IMR-90 (cell line): ENCODE measurements around the gene CNTN3. TPM values are rescaled to one million over a fixed set of nuclear protein-coding genes. Genes with fewer than 3 reads are reported as not detected.
A peak's percentile ranks its signal among the peaks of the same experiment; 100 is the strongest.

Source experiments
- ATAC-seq: fragments of 200-7000 bp; cut with Tn5 transposase; 2 replicates; pipeline ENCODE4 v1.9.1; 2020; ENCODE audit warnings: low read depth, mild to moderate bottlenecking, moderate library complexity
- BruUV-seq: library from RNA; stranded (reverse); fragments of 400-500 nt; replicated peaks from 2 replicates; lab custom pipeline; 2021; lab: Mats Ljungman, UMichigan
- CTCF ChIA-PET: fragments of 300-600 bp; formaldehyde crosslinking; extraction: SDS; loops from one replicate; lab custom pipeline; 2021; ENCODE audit warnings: antibody characterized with exemption; lab: Yijun Ruan, JAX
- POLR2A ChIA-PET: fragments of 300-600 bp; sonication (Branson Sonifier 250); formaldehyde crosslinking; loops from one replicate; lab custom pipeline; 2022; ENCODE audit warnings: antibody characterized with exemption; ENCODE audit not compliant: unreplicated experiment; lab: Charles Lee
- DNase-seq: peaks from one replicate; pipeline ENCODE4 v3.0.0; 2013
- H2AFZ ChIP-seq: replicated peaks from 2 replicates; pipeline ENCODE3; 2013; ENCODE audit warnings: low read length, mild to moderate bottlenecking; ENCODE audit not compliant: poor library complexity
- H2AK5ac ChIP-seq: 2 replicates; pipeline ENCODE4 v1.6.1; 2013; ENCODE audit warnings: low read depth, low read length, inconsistent platforms
- H2AK9ac ChIP-seq: replicated peaks from 2 replicates; pipeline ENCODE3; 2013; ENCODE audit warnings: mild to moderate bottlenecking, low read depth, low read length, moderate library complexity; ENCODE audit not compliant: poor library complexity
- H2BK120ac ChIP-seq: 2 replicates; pipeline ENCODE4 v1.6.1; 2013; ENCODE audit warnings: low read depth, low read length, inconsistent platforms
- H2BK15ac ChIP-seq: 3 replicates; pipeline ENCODE4 v1.6.1; 2013; ENCODE audit warnings: low read depth, low read length, inconsistent platforms
- H2BK20ac ChIP-seq: 2 replicates; pipeline ENCODE4 v1.6.1; 2013; ENCODE audit warnings: low read depth, mild to moderate bottlenecking, inconsistent platforms, low read length, moderate library complexity
- H2BK5ac ChIP-seq: 2 replicates; pipeline ENCODE4 v1.6.1; 2013; ENCODE audit warnings: mild to moderate bottlenecking, low read depth, low read length, inconsistent platforms; ENCODE audit not compliant: poor library complexity, severe bottlenecking
- H3K14ac ChIP-seq: replicated peaks from 2 replicates; pipeline ENCODE4 v1.6.1; 2013; ENCODE audit warnings: low read depth, low read length, inconsistent platforms
- H3K18ac ChIP-seq: 2 replicates; pipeline ENCODE4 v1.6.1; 2013; ENCODE audit warnings: low read depth, low read length, control low read depth
- H3K23ac ChIP-seq: 2 replicates; pipeline ENCODE4 v1.6.1; 2013; ENCODE audit warnings: low read depth, low read length, inconsistent platforms
- H3K27ac ChIP-seq: 2 replicates; pipeline ENCODE4 v1.5.1; 2013; ENCODE audit warnings: mild to moderate bottlenecking, control low read depth, low read length; ENCODE audit not compliant: insufficient read depth
- H3K27me3 ChIP-seq: 2 replicates; pipeline ENCODE4 v1.6.1; 2013; ENCODE audit warnings: low read length; ENCODE audit not compliant: control insufficient read depth, insufficient read depth
- H3K36me3 ChIP-seq: 2 replicates; pipeline ENCODE4 v1.6.1; 2013; ENCODE audit warnings: low read length, mixed read lengths; ENCODE audit not compliant: control insufficient read depth, insufficient read depth
- H3K4ac ChIP-seq: 2 replicates; pipeline ENCODE4 v1.6.1; 2013; ENCODE audit warnings: low read depth, low read length, inconsistent platforms
- H3K4me1 ChIP-seq: 2 replicates; pipeline ENCODE4 v1.6.1; 2013; ENCODE audit warnings: low read length, mixed read lengths; ENCODE audit not compliant: control insufficient read depth, insufficient read depth
- H3K4me2 ChIP-seq: 2 replicates; pipeline ENCODE4 v1.6.1; 2013; ENCODE audit warnings: low read depth, mild to moderate bottlenecking, control low read depth, low read length, moderate library complexity
- H3K4me3 ChIP-seq: 2 replicates; pipeline ENCODE4 v1.5.1; 2013; ENCODE audit warnings: low read depth, mild to moderate bottlenecking, control low read depth, low read length, moderate library complexity; ENCODE audit not compliant: insufficient read depth
- H3K56ac ChIP-seq: 2 replicates; pipeline ENCODE4 v1.6.1; 2013; ENCODE audit warnings: low read length, inconsistent platforms; ENCODE audit not compliant: insufficient read depth; ENCODE audit errors: extremely low read depth
- H3K79me1 ChIP-seq, 2 experiments: 2 replicates each; pipeline ENCODE4 v1.6.1; 2013; ENCODE audit warnings: low read length in 2 of 2, inconsistent platforms in 1 of 2, low read depth in 1 of 2
- H3K9ac ChIP-seq: 2 replicates; pipeline ENCODE4 v1.6.1; 2013; ENCODE audit warnings: low read depth, low read length, control low read depth
- H3K9me1 ChIP-seq: 2 replicates; pipeline ENCODE4 v1.6.1; 2013; ENCODE audit warnings: low read length, inconsistent platforms; ENCODE audit not compliant: insufficient read depth
- H3K9me3 ChIP-seq: 2 replicates; pipeline ENCODE4 v1.6.1; 2013; ENCODE audit warnings: low read length; ENCODE audit not compliant: control insufficient read depth, insufficient read depth
- H4K20me1 ChIP-seq: 2 replicates; pipeline ENCODE4 v1.6.1; 2013; ENCODE audit warnings: low read length, inconsistent platforms; ENCODE audit not compliant: insufficient read depth
- H4K5ac ChIP-seq: 2 replicates; pipeline ENCODE4 v1.6.1; 2013; ENCODE audit warnings: mild to moderate bottlenecking, low read depth, low read length, control low read depth
- H4K8ac ChIP-seq, 2 experiments: 2 replicates each; pipeline ENCODE4 v1.6.1; 2013; ENCODE audit warnings: low read depth in 2 of 2, low read length in 2 of 2, control low read depth in 1 of 2, inconsistent platforms in 1 of 2
- H4K91ac ChIP-seq: 2 replicates; pipeline ENCODE4 v1.6.1; 2013; ENCODE audit warnings: low read depth, low read length, inconsistent platforms; ENCODE audit not compliant: insufficient read depth
- CEBPB ChIP-seq: IDR thresholded peaks from 2 replicates; pipeline ENCODE4 v1.6.1; 2012; ENCODE audit warnings: low read depth, low read length, improper control_type of control experiment
- MAFK ChIP-seq: IDR thresholded peaks from 2 replicates; pipeline ENCODE4 v1.6.1; 2012; ENCODE audit warnings: low read depth, low read length, improper control_type of control experiment
- RCOR1 ChIP-seq: IDR thresholded peaks from 2 replicates; pipeline ENCODE4 v1.6.1; 2012; ENCODE audit warnings: mild to moderate bottlenecking, low read length, improper control_type of control experiment; ENCODE audit not compliant: insufficient replicate concordance
- dilution Hi-C: fragments of 300-500 bp; cut with HindIII; formaldehyde crosslinking; loops from one replicate; pipeline ENCODE4 v1.14.3; 2018; ENCODE audit warnings: low sequenced_read_pairs; ENCODE audit not compliant: unreplicated experiment
- in situ Hi-C: fragments of 300-500 bp; cut with MboI; formaldehyde crosslinking; loops from 3 replicates; pipeline ENCODE4 v1.14.3; 2019; ENCODE audit warnings: low sequenced_read_pairs, inconsistent platforms, mixed read lengths
- intact Hi-C: fragments of 100-400 bp; cut with micrococcal nuclease; formaldehyde crosslinking; loops from 2 replicates; pipeline ENCODE4 v1.10.0; 2022
- polyA plus RNA-seq, 3 experiments: library from polyadenylated mRNA; depleted of rRNA; stranded (reverse); fragments of >200 nt; gene quantifications; 2 replicates each; pipeline ENCODE4 v1.2.3, GENCODE V29; 2012; ENCODE audit warnings: low replicate concordance in 1 of 3
- total RNA-seq: library from RNA; depleted of rRNA; stranded (reverse); fragments of >200 nt; gene quantifications from 2 replicates; pipeline ENCODE4 v1.2.3, GENCODE V29; 2012

The CNTN3 gene
- total and polyA plus RNA-seq, 2 of the 4 experiments (the other 2 are of a cell fraction): 3.5 to 3.6 TPM

DNA sequence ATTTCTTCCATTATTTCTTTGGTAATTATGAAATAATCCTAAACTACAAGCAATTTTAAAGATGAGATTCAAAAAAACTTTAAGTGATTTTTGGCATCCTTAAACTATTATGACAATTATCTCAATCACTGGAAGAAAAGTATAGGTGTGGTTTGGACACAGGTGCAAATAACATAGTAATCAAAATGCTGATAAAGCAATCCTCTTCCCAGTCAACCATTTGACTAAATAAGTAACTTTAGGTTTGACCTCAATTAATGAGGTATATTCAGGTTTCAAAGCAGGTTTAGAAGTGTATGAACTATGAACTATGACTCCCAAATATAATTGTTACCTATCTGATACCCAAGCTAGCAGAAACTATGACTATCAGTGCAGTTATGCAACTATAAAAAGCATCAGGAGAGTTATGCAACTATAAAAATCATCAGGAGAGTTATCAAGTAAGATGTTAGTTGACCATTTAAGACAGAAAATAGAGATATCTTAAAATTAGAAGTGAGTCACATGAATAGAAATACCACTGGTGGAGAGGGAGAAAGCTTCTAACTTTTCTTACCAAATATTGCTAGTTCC lies 8.9 kb upstream of the CNTN3 start:
- no TSS peak for BruUV-seq
- Histone ChIP-seq H2BK5ac (no peak overlapping the region), H3K9me3 (no peaks in the 10 kb centered on the region), H3K9me1 (peaks cover 3% of the 10 kb centered on the region; the same call in 1 of the 2 replicates), H2AFZ (no peak overlapping the region), H3K4me3 (no peak overlapping the region), H4K20me1 (no peaks in the 10 kb centered on the region), H3K56ac (no peak overlapping the region), H3K14ac (no peak overlapping the region), H4K5ac (no peak overlapping the region), H3K4me2 (no peak overlapping the region), H2AK5ac (no peak overlapping the region), H3K4me1 (peaks cover 3% of the 10 kb centered on the region; the same call in 1 of the 2 replicates), H3K36me3 (no peaks in the 10 kb centered on the region), H2BK120ac (no peak overlapping the region), H4K8ac (no peak overlapping the region), H2AK9ac (no peak overlapping the region), H3K79me1 (no peaks in the 10 kb centered on the region), H3K9ac (no peak overlapping the region), H3K4ac (no peak overlapping the region), H2BK20ac (no peak overlapping the region), H2BK15ac (no peak overlapping the region), H3K27me3 (no peaks in the 10 kb centered on the region), H3K27ac (no peak overlapping the region), H4K91ac (no peak overlapping the region), H3K18ac (no peak overlapping the region), H3K23ac (no peak overlapping the region)
- in situ Hi-C loops (no loop called here), dilution Hi-C loops (no loop called here), intact Hi-C loops (no loop called here)
- ATAC-seq (no peak), DNase-seq (no peak)
- ChIA-PET POLR2A (interaction anchor here (0.6 kb wide), 1 partner anchor 62 kb away, joined by 4 read pairs; no protein-coding TSS in a partner anchor), CTCF (no interaction called here)
- TF ChIP-seq RCOR1 (no peak), CEBPB (peak; percentile 57), MAFK (peak; percentile 73)
